ENCODE data around the gene ZNF583.

ZNF583 gene

GRCh38 chr19:56476093-56476492 is 72.0 kb downstream of the ZNF583 start:
- DNase-seq = no peak
